ENCODE data around the gene SLC30A10. TPM values are rescaled to one million over a fixed set of nuclear protein-coding genes. Genes with fewer than 3 reads are reported as not detected.

Gene SLC30A10
- total and polyA plus RNA-seq, 2 of the 13 experiments (the other 11 are each of a cell fraction or from before 2014, with no cell fraction given) = 20.9 to 30.2 TPM

GRCh38 chr1:219883400-219884332 is 44.7 kb downstream of the SLC30A10 start (continued):
- TF ChIP-seq ZNF800 (CRISPR knock-in tag; IDR thresholded peaks at IDR 0.05) (no peak; the same call in 1 of the 2 replicates), ZEB1 (IDR thresholded peaks at IDR 0.05; ENCODE audit: insufficient replicate concordance, low read depth) (peak; percentile 50), ASH2L (IDR thresholded peaks at IDR 0.05; ENCODE audit: insufficient read length, low read depth, low read length) (peak; percentile 19), BATF2 (CRISPR knock-in tag; IDR thresholded peaks at IDR 0.05) (no peak), DR1 (CRISPR knock-in tag; IDR thresholded peaks at IDR 0.05) (no peak), KLF11 (CRISPR knock-in tag; IDR thresholded peaks at IDR 0.05) (no peak), MTA3 (CRISPR knock-in tag; IDR thresholded peaks at IDR 0.05) (no peak), ZNF337 (CRISPR knock-in tag; IDR thresholded peaks at IDR 0.05; ENCODE audit: borderline replicate concordance, low read depth) (no peak), MIER2 (CRISPR knock-in tag; IDR thresholded peaks at IDR 0.05) (no peak), ZBTB3 (CRISPR knock-in tag; IDR thresholded peaks at IDR 0.05; ENCODE audit: borderline replicate concordance, low read depth) (no peak), PHF8 (CRISPR knock-in tag; IDR thresholded peaks at IDR 0.05) (peak; percentile 19; the same call in 1 of the 2 replicates), CEBPG (CRISPR knock-in tag; IDR thresholded peaks at IDR 0.05) (peak; percentile 84), ZNF280D (CRISPR knock-in tag; IDR thresholded peaks at IDR 0.05) (peak; percentile 34; the same call in 1 of the 2 replicates), ZNF879 (CRISPR knock-in tag; IDR thresholded peaks at IDR 0.05) (no peak), NFE2 (CRISPR knock-in tag; IDR thresholded peaks at IDR 0.05) (no peak), ZFAT (CRISPR knock-in tag; conservative IDR thresholded peaks at IDR 0.05) (no peak), DMTF1 (CRISPR knock-in tag; IDR thresholded peaks at IDR 0.05) (no peak), CREM (IDR thresholded peaks at IDR 0.05) (peak; percentile 70), CREM (CRISPR knock-in tag; IDR thresholded peaks at IDR 0.05) (no peak), NFIB (CRISPR knock-in tag; IDR thresholded peaks at IDR 0.05; ENCODE audit: borderline replicate concordance) (no peak), ZNF501 (CRISPR knock-in tag; IDR thresholded peaks at IDR 0.05) (no peak), RFX1 (IDR thresholded peaks at IDR 0.05) (no peak), NR2F1 (CRISPR knock-in tag; IDR thresholded peaks at IDR 0.05) (peak; percentile 55 to 77; a peak in 3 of 4 replicates)
